ENCODE data around the gene NCOA3. TPM values are rescaled to one million over a fixed set of nuclear protein-coding genes. Genes with fewer than 3 reads are reported as not detected.

NCOA3 gene
- total and polyA plus RNA-seq, 10 of the 15 experiments (the other 5 are each of a cell fraction or from before 2014, with no cell fraction given) = 16.9 to 96.2 (median 73.6) TPM

DNA sequence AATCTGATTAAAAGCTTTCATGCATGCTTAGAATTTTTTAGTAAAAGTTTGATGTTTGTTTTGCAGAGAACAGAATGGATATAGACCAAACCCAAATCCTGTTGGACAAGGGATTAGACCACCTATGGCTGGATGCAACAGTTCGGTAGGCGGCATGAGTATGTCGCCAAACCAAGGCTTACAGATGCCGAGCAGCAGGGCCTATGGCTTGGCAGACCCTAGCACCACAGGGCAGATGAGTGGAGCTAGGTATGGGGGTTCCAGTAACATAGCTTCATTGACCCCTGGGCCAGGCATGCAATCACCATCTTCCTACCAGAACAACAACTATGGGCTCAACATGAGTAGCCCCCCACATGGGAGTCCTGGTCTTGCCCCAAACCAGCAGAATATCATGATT, 133.6 kb downstream of the NCOA3 start:
- ChIA-PET POLR2A (no interaction called here), SMC1A (ENCODE audit: uncharacterized antibody, unreplicated experiment) (interaction anchor here (0.9 to 1.0 kb wide), 3 partner anchors 14 to 363 kb away, joined by 3 read pairs; no protein-coding TSS in a partner anchor), RAD21 (ENCODE audit: unreplicated experiment) (interaction anchor here (1.5 kb wide), 1 partner anchor 15 kb away, joined by 4 read pairs; no protein-coding TSS in a partner anchor), CTCF (interaction anchor here (0.7 to 1.7 kb wide), 2 partner anchors 15 to 251 kb away, joined by 4 to 5 read pairs; no protein-coding TSS in a partner anchor)
- TF ChIP-seq POU2F2 (IDR thresholded peaks at IDR 0.05; ENCODE audit: borderline replicate concordance, low read depth, low read length) (no peak), NFYB (IDR thresholded peaks at IDR 0.05; ENCODE audit: insufficient read depth, low read depth, low read length) (no peak), IRF3 (IDR thresholded peaks at IDR 0.05) (no peak), ZNF24 (IDR thresholded peaks at IDR 0.05) (no peak), POLR2AphosphoS5 (IDR thresholded peaks at IDR 0.05; ENCODE audit: low read length) (no peak), SMAD5 (IDR thresholded peaks at IDR 0.05; ENCODE audit: low read depth) (no peak), MYC (IDR thresholded peaks at IDR 0.05; ENCODE audit: insufficient read depth, insufficient read length, insufficient replicate concordance, low read length, severe bottlenecking) (no peak), BHLHE40 (IDR thresholded peaks at IDR 0.05; ENCODE audit: borderline replicate concordance in 1 of 2, low read depth in 2 of 2, low read length in 1 of 2) (no peak), STAT1 (conservative IDR thresholded peaks at IDR 0.05) (no peak)
- TF ChIP-seq, protein P1, sequence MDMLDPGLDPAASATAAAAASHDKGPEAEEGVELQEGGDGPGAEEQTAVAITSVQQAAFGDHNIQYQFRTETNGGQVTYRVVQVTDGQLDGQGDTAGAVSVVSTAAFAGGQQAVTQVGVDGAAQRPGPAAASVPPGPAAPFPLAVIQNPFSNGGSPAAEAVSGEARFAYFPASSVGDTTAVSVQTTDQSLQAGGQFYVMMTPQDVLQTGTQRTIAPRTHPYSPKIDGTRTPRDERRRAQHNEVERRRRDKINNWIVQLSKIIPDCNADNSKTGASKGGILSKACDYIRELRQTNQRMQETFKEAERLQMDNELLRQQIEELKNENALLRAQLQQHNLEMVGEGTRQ (IDR thresholded peaks at IDR 0.05; ENCODE audit: borderline replicate concordance, low read depth, low read length) = no peak
- TF ChIP-seq, protein P2, sequence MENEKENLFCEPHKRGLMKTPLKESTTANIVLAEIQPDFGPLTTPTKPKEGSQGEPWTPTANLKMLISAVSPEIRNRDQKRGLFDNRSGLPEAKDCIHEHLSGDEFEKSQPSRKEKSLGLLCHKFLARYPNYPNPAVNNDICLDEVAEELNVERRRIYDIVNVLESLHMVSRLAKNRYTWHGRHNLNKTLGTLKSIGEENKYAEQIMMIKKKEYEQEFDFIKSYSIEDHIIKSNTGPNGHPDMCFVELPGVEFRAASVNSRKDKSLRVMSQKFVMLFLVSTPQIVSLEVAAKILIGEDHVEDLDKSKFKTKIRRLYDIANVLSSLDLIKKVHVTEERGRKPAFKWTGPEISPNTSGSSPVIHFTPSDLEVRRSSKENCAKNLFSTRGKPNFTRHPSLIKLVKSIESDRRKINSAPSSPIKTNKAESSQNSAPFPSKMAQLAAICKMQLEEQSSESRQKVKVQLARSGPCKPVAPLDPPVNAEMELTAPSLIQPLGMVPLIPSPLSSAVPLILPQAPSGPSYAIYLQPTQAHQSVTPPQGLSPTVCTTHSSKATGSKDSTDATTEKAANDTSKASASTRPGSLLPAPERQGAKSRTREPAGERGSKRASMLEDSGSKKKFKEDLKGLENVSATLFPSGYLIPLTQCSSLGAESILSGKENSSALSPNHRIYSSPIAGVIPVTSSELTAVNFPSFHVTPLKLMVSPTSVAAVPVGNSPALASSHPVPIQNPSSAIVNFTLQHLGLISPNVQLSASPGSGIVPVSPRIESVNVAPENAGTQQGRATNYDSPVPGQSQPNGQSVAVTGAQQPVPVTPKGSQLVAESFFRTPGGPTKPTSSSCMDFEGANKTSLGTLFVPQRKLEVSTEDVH (IDR thresholded peaks at IDR 0.05; ENCODE audit: low read depth, partially characterized antibody) = no peak
- Histone ChIP-seq H3K4me1 (ENCODE audit: control insufficient read depth, insufficient read depth, low read length) (no peaks in the 10 kb centered on the region), H3K79me2 (ENCODE audit: control insufficient read depth, insufficient read depth, low read length) (no peaks in the 10 kb centered on the region), H3K9ac (ENCODE audit: control insufficient read depth, insufficient read depth, low read length) (no peak overlapping the region), H3K4me2 (ENCODE audit: control insufficient read depth, insufficient read depth) (no peak overlapping the region), H3K27me3 (replicated peaks in 1 of 2; ENCODE audit: control insufficient read depth in 2 of 2, insufficient read depth in 2 of 2, low read length in 1 of 2) (no peaks in the 10 kb centered on the region), H3K27ac (ENCODE audit: control insufficient read depth, insufficient read depth) (no peak overlapping the region), H3K9me3 (replicated peaks; ENCODE audit: control insufficient read depth, insufficient read depth, low read length) (no peaks in the 10 kb centered on the region), H4K20me1 (ENCODE audit: control insufficient read depth, insufficient read depth) (no peaks in the 10 kb centered on the region; the same call in 1 of the 2 replicates), H3K36me3 (ENCODE audit: control insufficient read depth in 2 of 2, insufficient read depth in 2 of 2, low read length in 1 of 2) (peaks cover 14 to 58% of the 10 kb centered on the region in 2 experiments), H2AFZ (ENCODE audit: control insufficient read depth, low read depth, low read length) (no peak overlapping the region), H3K4me3 (no peak overlapping the region)
- FAIRE-seq = no peak
- in situ Hi-C loops (cut with MboI) = no loop called here
- WGBS (ENCODE audit: insufficient coverage, insufficient replicate concordance, low lambda C conversion rate, missing lambda C conversion rate) = 99% methylated on average over 4 of the region's 4 CpGs
- ATAC-seq = no peak
- intact Hi-C loops (cut with micrococcal nuclease; ENCODE audit: unreplicated experiment) = no loop called here
- BruUV-seq (replicated peaks) = no TSS peak
- DNase-seq (ENCODE audit: low read depth, low spot score) = no peak

Data from GM12878 (cell line).